DMS79 treated with DMSO at 0.1 percent for 48 hours (cell line): ENCODE results near the gene GRIA1.
A peak's percentile ranks its signal among the peaks of the same experiment; 100 is the strongest.

ENCODE experiments used
- DNase-seq: peaks from one replicate; lab custom pipeline; 2025; lab: John Stamatoyannopoulos, UW

The GRIA1 gene

DNA sequence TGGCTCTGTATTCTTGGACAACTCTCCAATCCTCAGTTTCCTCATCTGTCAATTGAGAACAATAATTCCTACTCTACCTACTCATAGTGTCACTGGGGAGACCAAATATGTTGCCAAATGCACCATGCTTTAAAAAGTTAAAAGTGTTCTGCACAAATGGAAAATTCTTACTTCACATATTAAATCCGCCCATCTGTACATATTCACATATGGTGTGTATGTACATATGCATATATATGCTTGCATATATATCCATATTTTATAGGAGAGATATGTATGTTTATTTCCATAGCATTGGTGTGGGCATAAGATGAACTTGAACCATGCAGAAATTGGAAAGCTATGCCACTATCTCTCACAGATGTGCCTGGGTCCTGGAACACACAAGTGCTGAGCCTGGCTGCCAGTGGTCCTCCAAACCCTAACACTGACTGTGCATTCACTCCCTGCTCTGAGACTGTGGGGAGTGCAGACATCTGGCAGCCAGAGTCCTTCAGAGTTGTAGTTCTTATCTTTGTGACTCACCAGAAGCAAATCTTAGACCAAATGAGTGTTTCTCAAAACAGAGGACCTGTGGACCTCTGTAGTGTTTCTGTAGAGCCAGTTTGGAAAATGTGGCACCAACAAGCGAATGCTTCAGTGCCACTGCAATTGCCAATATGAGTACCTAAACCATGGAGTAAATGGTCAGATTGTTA lies 168.7 kb downstream of the GRIA1 start:
- no peak for DNase-seq

GRCh38 chr5:153660919-153661318 lies 170.4 kb downstream of the GRIA1 start:
- DNase-seq = no peak

GRCh38 chr5:153661897-153662296 lies 171.4 kb downstream of the GRIA1 start:
- no peak for DNase-seq

- no peak for DNase-seq
Measured at GRCh38 chr5:153670101-153670500, 179.6 kb downstream of the GRIA1 start.

- no peak for DNase-seq
Measured at GRCh38 chr5:153671653-153672346, 181.3 kb downstream of the GRIA1 start.

DNA sequence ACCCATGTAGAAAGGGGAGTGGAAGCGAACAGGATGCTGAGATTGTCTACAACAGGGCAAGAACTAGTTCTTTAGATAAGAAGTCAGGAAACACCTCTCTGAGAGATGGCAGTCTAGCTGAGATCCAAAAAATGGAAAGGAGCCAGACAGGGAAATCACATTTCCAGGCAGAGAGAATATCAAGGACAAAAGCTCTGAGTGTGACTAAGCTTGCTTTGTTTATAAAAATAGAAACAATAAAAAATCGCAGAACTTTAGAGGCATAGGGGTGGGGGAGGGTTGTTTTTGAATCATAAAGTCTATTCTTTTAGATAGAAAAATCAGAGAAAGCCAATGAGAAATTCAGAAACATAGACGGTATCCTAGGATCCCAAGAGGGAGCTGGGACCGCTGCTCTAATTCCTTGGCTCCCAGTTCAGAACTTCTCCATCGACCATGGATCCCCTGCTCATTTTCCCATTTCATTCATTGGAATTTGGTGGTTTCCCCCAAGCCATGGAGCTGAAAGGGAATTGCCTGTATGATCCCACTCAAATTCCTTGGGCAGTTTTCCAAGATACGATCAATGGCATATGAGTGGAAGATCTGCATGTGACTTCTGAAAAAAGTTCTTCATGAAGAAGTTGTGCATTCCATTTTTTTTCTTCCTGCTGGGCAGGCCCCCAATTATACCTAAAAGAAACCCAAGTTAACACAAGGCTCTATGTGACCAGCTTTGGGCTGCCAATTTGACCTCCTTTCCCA lies 182.0 kb downstream of the GRIA1 start:
- DNase-seq = no peak

- DNase-seq = no peak
Measured at GRCh38 chr5:153674356-153674755, 183.9 kb downstream of the GRIA1 start.

- DNase-seq = no peak
Measured at GRCh38 chr5:153676406-153676805, 185.9 kb downstream of the GRIA1 start.

- no peak for DNase-seq
Measured at GRCh38 chr5:153676821-153677220, 186.4 kb downstream of the GRIA1 start.

DNA sequence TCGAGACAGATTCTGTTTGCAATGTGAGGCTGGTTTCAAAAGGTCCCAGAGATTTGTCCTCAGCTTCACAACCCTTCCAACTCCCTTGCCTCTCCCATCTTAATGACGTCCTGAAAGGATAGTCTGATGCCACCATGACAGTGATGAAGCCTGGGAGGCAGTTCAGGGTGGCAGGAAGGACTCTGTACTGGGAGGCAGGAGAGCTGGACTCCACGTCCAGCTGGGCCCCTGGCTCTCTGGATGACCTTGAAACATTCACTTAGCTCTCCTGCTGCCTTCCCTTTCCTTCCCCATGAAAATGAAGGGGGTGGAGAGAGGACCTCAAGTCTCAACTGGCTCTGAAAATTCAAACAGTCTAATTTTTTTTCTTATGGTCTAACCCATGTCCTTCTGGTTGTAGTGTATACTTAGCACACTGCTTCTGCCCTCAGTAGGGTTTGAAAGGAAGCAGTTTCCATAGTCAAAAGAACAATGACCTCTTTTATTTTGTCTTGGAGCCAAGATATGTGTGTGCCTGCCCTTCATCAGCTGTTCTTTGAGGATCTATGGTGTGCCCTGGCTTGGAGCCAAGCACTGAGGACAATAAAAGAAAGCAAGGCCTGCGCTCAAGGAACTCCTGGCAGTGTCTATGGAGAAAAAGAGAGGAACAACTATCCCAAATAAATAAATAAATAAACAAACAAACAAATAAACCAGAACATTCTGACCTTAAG lies 188.3 kb downstream of the GRIA1 start:
- DNase-seq = peak; percentile 22

GRCh38 chr5:153690236-153690635 lies 199.8 kb downstream of the GRIA1 start:
- DNase-seq = no peak

DNA sequence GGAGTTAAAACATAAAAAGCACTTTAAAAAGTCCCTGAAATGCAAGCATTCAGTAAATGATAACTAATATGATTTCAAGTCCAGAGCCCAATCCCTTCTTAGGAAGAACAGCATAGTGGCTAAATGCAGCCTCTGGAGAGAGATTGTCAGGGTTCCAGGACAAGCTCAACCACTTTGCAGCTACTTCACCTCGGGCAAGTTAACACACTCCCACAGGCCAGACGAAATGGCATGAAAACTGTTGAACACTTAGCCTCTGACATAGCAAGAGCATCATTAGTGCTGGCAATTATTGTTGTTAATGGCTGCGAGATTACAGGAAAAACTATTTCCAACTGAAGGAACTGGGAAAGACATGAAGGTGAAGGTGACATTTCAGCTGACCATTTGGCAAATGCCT lies 205.8 kb downstream of the GRIA1 start:
- DNase-seq = peak; percentile 46

DNA sequence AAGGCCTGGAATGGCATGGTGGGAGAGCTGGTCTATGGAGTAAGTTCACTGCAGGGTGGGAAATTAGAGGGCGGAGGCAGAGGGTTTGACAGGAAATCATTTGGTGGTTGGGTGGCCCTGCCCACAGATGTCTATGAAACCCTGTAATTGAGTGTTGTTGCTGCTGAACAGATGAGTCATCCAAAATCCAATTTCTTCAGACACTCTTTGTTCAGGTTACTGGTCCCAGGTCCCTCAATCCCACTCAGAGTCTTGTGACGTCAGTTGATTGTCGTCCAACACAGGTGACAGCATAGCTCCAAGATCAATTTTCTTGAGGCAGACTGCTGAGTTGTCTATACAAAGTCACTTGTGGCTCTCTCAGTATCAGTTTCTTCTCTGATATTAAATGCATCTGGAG lies 208.6 kb downstream of the GRIA1 start:
- no peak for DNase-seq

DNA sequence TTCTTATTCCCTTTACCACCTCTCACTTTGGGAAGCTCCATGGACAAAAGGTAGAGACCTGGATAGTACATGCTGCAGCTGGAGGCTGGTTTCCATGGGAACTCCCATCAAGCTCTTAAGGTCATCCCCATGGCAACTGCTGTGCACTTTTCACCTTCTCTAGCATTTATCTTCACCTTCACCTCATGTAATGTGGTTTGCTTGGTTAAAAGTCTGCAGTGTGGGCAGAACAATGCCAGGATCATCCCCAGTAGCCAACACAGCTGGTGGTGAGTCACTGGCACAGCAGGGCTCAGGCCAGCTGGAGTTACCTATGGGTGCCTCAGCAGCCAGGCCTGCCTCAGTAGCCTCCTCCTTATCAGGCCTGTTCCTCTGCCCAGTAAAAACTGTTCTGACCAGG lies 210.5 kb downstream of the GRIA1 start:
- DNase-seq = no peak

DNA sequence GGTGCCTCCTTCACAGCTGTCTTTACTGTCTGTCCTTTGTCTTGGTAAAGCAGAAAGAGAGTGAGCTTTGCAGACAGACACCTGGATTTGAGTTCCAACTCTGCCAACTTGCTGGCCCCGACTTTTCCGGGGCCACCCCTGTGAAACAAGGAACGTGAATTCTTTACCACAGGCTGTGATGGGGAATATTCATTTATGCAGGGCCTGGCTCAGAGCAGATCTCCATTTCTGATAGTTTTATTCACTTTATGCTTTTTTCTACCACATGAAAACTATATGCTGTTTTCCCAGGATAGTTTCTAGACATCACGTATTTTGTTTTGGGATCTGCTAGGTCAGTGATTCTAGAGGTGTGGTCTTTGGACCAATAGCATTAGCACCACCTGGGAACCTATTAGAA lies 211.8 kb downstream of the GRIA1 start:
- no peak for DNase-seq

GRCh38 chr5:153704110-153704509 lies 213.6 kb downstream of the GRIA1 start:
- DNase-seq = no peak

DNA sequence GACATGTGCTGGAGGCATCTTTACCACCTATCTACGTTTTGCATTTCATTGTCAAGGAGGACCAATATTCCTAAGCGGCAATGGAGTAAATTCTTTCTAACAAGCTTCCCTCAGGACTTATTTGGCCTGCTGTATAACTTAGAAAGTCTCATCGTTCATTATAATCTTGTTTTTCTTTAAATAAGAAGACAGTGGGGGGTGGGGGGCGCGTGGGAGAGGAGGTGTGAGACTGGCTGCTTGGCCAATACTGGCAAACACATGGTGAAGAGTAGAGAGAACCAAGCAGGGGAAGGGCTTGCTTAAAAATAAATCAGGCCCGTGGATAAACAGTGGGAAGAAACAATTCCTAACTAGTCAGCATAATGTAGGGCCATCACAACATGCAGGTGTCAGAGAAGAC lies 217.2 kb downstream of the GRIA1 start:
- no peak for DNase-seq

DNA sequence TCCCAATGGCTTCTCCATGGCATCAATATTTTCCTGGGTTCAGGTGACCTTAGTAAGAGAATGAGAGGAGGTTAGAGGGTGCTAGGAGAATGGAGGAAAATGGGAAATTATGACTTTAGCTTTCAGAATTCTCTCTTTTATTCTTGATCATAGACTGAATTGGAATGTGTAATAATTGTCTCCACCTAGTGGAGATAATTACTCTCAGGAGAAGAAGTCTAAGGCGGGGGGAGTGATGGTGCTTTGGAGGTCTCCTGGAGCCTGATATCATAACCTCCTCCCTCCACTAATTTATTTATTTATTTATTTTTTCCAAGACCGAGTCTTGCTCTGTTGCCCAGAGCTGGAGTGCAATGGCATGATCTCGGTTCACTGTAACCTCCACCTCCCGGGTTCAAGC lies 221.3 kb downstream of the GRIA1 start:
- DNase-seq = no peak

DNA sequence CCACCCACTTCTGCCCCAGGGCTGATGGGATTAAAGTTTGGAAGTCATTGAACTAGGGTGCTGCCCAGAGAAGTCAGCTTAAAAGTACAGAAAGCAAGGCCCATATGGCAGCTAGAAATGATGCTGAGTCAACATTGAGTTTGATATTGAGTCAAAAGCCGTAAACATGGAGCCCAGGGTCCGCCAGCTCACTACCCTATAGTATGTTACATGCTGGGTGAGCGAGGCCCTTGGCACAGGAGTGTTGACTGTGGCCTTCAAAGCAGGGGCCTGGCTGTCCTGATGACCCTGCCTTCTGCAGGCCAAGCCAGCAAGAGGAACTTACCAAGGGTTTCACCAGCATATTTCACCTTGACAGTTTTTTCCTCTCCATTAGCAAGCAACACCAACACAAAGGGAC lies 222.5 kb downstream of the GRIA1 start:
- DNase-seq = no peak

- DNase-seq = no peak
Measured at GRCh38 chr5:153713943-153714342, 223.5 kb downstream of the GRIA1 start.

DNA sequence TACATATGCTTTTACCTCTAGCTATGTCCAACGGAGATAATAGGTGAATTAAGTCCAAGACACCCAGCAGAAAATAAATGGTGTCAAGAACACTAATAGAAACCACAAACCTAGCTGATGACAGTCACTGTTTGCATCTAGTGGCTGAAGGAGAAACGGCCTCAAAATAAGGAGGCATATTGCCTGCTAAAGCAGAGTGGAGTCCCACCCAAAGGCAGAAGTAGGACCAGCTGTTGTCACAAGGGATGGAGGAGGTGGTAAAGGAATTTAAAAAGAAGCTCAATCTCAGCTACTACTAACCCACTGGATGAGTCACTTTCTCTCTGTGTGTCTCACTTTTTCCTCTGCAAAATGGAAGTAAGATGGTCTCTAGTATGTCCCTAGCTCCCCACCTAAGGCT lies 224.3 kb downstream of the GRIA1 start:
- DNase-seq = no peak

DNA sequence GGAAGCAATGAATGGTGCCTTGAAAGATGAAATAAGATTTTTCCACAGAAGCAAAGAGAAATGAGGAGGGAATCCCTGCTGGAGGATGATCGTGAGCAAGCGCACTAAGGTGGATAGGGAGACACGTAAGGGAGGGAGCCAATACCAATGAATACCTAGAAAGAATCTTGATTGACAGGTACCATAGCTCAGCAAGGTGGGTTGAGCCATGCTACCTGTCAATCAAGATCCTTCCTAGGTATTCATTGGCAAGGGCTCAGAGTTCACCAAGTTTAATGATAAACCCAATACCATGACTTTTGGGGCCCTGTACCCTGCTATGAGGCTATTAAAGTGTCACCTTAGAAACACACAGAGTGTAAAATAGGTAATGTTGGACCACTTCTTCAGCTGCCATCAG lies 226.8 kb downstream of the GRIA1 start:
- DNase-seq = no peak

DNA sequence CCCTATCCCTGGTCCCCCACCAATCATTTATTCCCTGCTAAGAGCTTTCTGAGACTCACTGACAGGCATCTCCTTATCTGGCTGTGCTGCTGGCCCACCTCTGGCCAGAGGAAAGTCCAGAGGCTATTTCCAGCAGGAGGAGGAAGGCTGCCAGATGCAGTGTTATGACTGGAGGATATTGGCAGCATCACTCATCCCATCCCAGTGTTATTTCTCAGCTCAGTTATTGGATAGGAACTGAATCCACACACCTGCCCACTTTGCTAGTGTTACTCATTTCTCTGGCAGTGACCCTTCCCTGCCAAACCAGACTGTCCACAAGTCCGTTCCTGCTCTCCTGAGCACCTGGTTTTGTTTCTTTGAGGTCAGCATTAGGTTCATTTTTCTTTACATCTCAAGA lies 228.2 kb downstream of the GRIA1 start:
- DNase-seq = no peak
